Ureter (tissue), 1 donor: ENCODE results near the gene TNIP1. TPM values are rescaled to one million over a fixed set of nuclear protein-coding genes. Genes with fewer than 3 reads are reported as not detected.

ENCODE experiments used
- DNase-seq: peaks from one replicate; pipeline ENCODE4 v3.0.0-alpha.2; 2020; ENCODE audit warnings: low spot score
- total RNA-seq: library from RNA; stranded (reverse); gene quantifications from one replicate; pipeline ENCODE4 v1.2.4, GENCODE V29; 2023
- donor health status: DM: yes; HTN: yes; CAD: no.

TNIP1 gene
- total RNA-seq: 75.4 TPM

- peak; percentile 95 for DNase-seq
Measured at GRCh38 chr5:151080613-151081430, at the start of gene TNIP1. TSS of gene TNIP1 (minus strand) at chr5:151081034. CDS start at chr5:151065095, 15,939 bp downstream.

- no peak for DNase-seq
Measured at GRCh38 chr5:151130235-151130921, 49.5 kb upstream of the TNIP1 start.

DNA sequence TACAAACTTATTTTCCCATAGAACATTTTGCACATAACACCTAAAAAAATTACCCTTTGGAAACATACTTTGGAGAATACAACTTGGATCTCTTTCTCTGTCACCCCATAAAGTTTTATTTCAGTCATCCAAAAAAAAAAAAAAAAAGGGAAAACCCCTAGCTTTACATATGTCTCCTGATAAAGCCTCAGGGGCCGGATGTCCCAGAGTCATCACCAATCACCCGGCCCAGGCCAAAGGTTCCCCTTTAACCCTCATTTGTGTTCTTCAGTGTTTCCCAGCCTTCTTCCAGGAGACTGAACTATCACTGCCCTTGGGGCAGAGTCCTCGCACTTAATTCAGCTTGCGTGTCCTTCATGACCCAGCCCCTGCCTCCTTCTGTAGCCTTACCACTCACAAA lies 48.0 kb upstream of the TNIP1 start:
- no peak for DNase-seq

- DNase-seq: no peak
Measured at GRCh38 chr5:151127926-151128325, 47.1 kb upstream of the TNIP1 start.

DNA sequence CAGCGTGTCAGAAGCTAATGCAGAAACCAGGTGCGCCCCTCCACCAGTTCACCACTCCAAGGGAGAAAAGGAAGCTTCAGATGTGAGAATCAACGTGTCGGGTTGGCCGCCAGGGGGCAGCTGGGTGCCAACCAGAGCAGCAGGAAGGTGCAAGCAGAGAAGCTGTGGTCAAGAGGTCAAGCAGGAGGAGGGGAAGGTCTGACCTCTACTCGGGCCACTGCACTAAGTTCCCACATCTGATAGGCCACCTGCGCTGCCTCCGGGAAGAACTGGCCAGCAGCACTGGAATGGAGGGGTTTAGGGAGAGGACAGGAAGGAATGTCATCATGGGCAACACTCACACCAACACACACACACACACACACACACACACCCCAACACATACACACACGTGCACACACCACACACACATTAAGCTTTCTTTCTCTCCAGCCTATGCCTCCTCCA lies 45.4 kb upstream of the TNIP1 start:
- DNase-seq: peak; percentile 76

DNA sequence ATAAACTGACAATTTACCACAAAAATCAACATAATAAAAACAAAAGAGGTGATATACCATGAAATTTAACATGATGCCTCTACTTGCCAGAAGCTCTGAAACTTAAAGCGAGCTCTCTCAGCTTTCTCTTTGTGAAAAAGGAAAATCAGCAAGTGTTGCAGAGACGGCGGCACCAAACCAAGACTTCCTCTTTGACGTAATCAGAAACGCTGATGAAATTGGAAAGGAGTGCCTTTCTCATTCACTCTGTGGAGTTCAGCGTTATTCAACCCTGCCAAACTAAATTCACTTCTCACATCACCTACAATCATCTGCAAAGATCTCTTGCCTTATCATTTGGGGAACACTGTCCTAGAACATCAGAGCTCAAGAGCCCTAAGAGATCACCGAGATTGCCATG lies 44.6 kb upstream of the TNIP1 start:
- DNase-seq: no peak

- peak; percentile 75 for DNase-seq
Measured at GRCh38 chr5:151123897-151124751, 43.3 kb upstream of the TNIP1 start.

DNA sequence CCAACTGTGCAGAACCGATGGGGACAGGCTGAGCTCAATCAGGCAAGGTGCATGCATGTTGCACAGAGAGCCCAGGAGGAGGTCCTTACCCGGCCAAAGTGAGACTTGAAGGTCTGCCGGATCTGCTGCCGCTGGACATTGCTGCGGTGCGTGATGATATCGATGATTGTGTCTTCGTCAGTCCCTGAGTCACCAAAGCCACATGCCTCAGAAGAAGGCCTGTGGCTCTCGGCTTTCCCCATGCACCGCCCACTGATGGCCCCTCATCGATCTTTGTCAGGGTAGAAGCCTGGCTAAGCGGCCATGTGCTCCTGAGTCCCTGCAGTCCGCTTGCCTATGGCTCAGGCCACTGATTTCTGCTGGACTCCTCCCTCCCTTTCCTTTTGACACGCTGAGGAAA lies 42.0 kb upstream of the TNIP1 start:
- DNase-seq: no peak

GRCh38 chr5:151121665-151122064 lies 40.8 kb upstream of the TNIP1 start:
- no peak for DNase-seq

- DNase-seq: no peak
Measured at GRCh38 chr5:151121095-151121494, 40.3 kb upstream of the TNIP1 start.

- DNase-seq: no peak
Measured at GRCh38 chr5:151118913-151119575, 38.2 kb upstream of the TNIP1 start.

DNA sequence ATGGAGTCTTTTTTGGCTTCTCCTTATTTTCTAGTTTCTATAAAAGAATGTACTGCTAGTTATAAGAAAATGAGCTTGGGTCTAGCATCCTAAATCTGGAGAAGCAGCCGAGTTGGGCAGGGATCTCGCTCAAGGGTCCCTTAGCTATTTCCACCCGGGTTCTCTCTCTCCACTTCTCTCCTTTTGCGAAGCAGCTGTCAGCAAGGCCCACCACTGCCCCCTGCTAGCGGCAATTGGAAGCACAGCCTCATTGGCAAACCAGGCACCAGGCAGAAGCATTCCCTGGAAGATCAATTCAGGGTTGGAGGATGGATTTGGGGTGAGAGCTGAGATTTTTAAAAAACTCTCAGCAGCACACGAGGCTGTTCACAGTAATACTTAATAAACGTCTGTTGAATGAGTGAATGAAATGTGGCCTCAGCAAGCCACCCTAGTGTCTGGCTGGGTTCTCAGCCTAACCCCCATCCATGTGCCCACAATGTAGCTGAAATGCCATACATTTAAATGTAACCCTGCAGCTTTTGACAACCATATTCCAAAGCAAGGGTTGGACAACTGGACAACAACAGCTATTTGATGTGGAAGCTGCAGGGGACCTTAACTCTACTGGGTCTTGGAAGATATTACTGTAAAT lies 34.6 kb upstream of the TNIP1 start:
- peak; percentile 84 for DNase-seq

DNA sequence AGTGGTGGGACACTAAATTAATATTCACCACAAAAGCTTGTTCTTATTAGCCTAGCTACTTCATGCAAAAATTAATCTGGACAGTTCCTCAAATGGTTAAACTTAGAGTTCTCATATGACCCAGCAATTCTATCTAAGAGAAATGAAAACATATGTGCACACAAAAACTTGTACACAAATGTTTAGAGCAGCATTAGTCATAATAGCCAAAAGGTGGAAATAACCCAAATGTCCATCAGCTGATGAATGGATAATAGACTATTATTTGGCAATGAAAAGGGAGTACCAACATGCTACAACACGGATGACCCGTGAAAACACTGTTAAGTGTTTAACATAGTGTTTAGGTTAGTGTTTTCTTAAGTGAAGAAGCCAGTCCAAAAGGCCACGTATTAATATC lies 32.8 kb upstream of the TNIP1 start:
- DNase-seq: no peak

- no peak for DNase-seq
Measured at GRCh38 chr5:151110992-151111391, 30.2 kb upstream of the TNIP1 start.

DNA sequence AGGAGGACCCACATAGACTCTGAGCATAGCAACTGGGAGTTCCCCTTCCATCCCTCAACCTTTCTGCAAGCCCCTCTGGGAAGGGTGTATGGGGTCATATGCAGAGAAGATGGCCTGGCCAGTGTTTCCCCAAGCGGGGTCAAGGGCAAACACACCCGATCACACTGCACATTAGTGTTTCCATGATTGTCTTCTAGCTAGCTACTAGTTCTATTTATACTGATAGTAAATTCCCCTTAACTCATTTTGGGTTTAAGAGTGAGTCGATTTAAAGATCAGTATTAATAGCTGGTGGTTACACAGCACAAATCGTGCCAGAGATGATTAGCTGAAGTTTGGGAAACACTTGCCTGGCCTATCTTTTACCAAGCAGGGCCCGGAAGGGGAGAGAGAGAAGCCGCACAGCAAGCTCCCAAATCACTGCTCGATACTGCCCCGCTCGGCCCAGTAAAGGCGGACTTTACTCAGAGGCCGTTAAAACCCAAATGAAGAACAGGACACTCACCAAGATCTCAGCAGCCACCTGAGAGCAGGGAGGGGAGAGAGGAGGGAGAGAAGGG lies 29.4 kb upstream of the TNIP1 start:
- no peak for DNase-seq

GRCh38 chr5:151108566-151108965 lies 27.7 kb upstream of the TNIP1 start:
- DNase-seq: no peak

GRCh38 chr5:151107738-151108520 lies 27.1 kb upstream of the TNIP1 start:
- DNase-seq: peak; percentile 79

DNA sequence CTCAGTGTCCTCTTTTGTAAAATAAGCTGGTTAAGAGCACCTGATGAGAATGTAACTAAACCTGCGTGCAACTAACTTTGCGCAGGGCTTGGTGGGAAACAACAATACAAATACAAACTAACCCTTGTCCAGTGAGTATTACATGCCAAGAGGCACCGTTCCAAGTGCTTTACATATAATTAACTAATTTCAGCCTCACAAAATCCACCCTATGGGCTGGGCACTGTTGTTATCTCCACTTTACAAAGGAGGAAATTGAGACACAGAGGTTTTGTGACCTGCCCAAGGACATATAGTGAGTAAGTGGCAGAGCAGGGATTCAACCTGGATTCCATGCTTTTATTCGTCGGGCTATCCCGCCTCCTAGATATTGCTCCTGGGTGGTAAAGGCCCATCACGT lies 26.2 kb upstream of the TNIP1 start:
- DNase-seq: no peak

DNA sequence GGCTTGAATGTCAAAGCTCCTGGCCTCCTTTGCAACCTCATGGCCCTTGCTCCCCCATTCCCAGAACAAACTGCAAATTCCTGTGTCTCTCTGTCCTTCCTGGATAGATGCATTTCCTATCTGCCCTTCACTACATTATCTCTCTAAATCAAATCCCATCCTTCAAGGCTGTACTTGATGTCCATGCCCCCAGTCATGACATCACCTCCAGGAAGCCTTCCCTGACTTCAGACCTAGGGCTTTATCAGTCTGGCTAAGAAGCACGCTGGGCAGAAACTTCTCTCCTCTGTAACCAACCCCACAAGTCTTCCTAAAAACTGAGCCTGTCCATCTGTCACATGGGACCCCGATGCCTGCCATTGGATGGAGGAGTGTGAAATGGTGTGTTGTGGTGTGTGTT lies 25.7 kb upstream of the TNIP1 start:
- no peak for DNase-seq

GRCh38 chr5:151106043-151106442 lies 25.2 kb upstream of the TNIP1 start:
- no peak for DNase-seq
